Measurements from ENCODE around the gene TRIO. TPM values are rescaled to one million over a fixed set of nuclear protein-coding genes. Genes with fewer than 3 reads are reported as not detected.

TRIO gene
- total RNA-seq, 4 donors from 2014 or later, result 112 to 155 (median 145) TPM

GRCh38 chr5:14216372-14216771 is 73.2 kb downstream of the TRIO start:
- Histone ChIP-seq H3K27me3 (no peaks in the 10 kb centered on the region), H3K4me3 (no peak overlapping the region), H3K27ac (replicated peaks in 1 of 4) (peak overlapping the region; percentile 70 to 81 (median 72)), H3K9me3 (no peaks in the 10 kb centered on the region), H3K36me3 (no peaks in the 10 kb centered on the region), H3K4me1 (peaks cover 50 to 88% (median 85%) of the 10 kb centered on the region in 4 donors)
- intact Hi-C loops (cut with DNase I), result loop anchor here (5.0 kb wide), 1 partner anchor 46 kb away; no protein-coding TSS in a partner anchor
- TF ChIP-seq POLR2AphosphoS5 (IDR thresholded peaks at IDR 0.05) (no peak), EP300 (IDR thresholded peaks at IDR 0.05) (no peak), POLR2A (IDR thresholded peaks at IDR 0.05; ENCODE audit: low read depth) (no peak)
- TF ChIP-seq, protein P1, sequence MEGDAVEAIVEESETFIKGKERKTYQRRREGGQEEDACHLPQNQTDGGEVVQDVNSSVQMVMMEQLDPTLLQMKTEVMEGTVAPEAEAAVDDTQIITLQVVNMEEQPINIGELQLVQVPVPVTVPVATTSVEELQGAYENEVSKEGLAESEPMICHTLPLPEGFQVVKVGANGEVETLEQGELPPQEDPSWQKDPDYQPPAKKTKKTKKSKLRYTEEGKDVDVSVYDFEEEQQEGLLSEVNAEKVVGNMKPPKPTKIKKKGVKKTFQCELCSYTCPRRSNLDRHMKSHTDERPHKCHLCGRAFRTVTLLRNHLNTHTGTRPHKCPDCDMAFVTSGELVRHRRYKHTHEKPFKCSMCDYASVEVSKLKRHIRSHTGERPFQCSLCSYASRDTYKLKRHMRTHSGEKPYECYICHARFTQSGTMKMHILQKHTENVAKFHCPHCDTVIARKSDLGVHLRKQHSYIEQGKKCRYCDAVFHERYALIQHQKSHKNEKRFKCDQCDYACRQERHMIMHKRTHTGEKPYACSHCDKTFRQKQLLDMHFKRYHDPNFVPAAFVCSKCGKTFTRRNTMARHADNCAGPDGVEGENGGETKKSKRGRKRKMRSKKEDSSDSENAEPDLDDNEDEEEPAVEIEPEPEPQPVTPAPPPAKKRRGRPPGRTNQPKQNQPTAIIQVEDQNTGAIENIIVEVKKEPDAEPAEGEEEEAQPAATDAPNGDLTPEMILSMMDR (IDR thresholded peaks at IDR 0.05), result no peak
- DNase-seq (ENCODE audit: extremely low spot score), result no peak
- 84% methylated on average over 2 of the region's 2 CpGs for WGBS

DNA sequence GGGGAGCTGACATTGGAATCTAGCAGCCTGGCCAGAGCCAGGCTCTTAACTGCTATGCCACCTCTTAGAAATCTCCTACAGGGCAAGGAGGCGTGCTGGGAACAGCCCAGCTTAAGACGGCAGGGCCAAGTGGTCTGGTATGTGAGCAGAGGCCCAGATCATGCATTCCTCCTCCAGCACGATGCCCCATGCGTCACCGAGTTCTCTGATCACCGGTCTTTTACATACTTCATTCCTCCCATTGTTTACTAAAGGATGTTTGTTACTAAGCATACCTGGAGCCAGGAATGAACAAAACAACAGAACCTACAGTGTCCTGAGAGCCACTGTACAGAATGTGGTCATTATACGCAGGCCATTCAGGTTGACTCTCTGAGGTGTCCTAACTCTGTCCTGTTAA is 73.8 kb downstream of the TRIO start:
- H3K27ac ChIP-seq (replicated peaks in 1 of 4), result peak overlapping the region; percentile 70 to 81 (median 72)
- H3K4me3 ChIP-seq, result no peak overlapping the region
- no peaks in the 10 kb centered on the region for H3K27me3 ChIP-seq
- 72% methylated on average over 7 of the region's 7 CpGs for WGBS
- H3K36me3 ChIP-seq, result no peaks in the 10 kb centered on the region
- no peak for DNase-seq (ENCODE audit: extremely low spot score)
- no peaks in the 10 kb centered on the region for H3K9me3 ChIP-seq
- peaks cover 51 to 88% (median 84%) of the 10 kb centered on the region in 4 donors for H3K4me1 ChIP-seq
- TF ChIP-seq, protein P1 (IDR thresholded peaks at IDR 0.05), result no peak
- no peak for TF ChIP-seq POLR2A (IDR thresholded peaks at IDR 0.05; ENCODE audit: low read depth)
- peak in 1 of 2 donors; percentile 39 for TF ChIP-seq POLR2AphosphoS5 (IDR thresholded peaks at IDR 0.05)
- no peak for TF ChIP-seq EP300 (IDR thresholded peaks at IDR 0.05)
- intact Hi-C loops (cut with DNase I), result loop anchor here (5.0 kb wide), 1 partner anchor 45 kb away; no protein-coding TSS in a partner anchor

GRCh38 chr5:14217587-14217986 is 74.4 kb downstream of the TRIO start:
- peaks cover 51 to 87% (median 78%) of the 10 kb centered on the region in 4 donors for H3K4me1 ChIP-seq
- DNase-seq (ENCODE audit: extremely low spot score), result no peak
- peak overlapping the region; percentile 70 to 81 (median 72) for H3K27ac ChIP-seq (replicated peaks in 1 of 4)
- no peaks in the 10 kb centered on the region for H3K27me3 ChIP-seq
- intact Hi-C loops (cut with DNase I), result loop anchor here (5.0 kb wide), 1 partner anchor 45 kb away; no protein-coding TSS in a partner anchor
- TF ChIP-seq EP300 (IDR thresholded peaks at IDR 0.05) (no peak), POLR2A (IDR thresholded peaks at IDR 0.05; ENCODE audit: low read depth) (no peak), POLR2AphosphoS5 (IDR thresholded peaks at IDR 0.05) (no peak)
- TF ChIP-seq, protein P1 (IDR thresholded peaks at IDR 0.05), result no peak
- H3K9me3 ChIP-seq, result no peaks in the 10 kb centered on the region
- WGBS, result 64% methylated on average over 4 of the region's 4 CpGs
- no peak overlapping the region for H3K4me3 ChIP-seq
- H3K36me3 ChIP-seq, result no peaks in the 10 kb centered on the region

DNA sequence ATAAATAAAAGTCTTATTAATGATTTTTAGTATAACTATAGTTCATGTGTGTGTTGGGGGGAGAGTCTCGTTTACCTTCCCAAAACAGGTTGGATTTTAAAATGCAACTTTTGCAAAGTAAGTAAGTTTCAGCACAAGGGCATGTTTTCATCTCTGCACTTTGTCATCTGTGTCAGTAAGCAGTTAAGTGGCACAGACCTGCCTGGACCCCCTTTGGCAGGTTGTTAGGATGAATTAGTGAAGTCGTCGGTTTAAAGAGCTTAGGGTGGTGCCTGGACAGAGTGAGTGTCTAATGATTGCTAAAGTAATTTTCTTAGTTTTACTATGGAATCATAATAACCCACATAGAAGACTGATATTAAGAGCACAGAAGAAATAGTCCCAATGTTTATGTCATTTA is 74.9 kb downstream of the TRIO start:
- intact Hi-C loops (cut with DNase I), result loop anchor here (5.0 kb wide), 1 partner anchor 44 kb away; no protein-coding TSS in a partner anchor
- peak overlapping the region; percentile 70 to 81 (median 72) for H3K27ac ChIP-seq (replicated peaks in 1 of 4)

More for the DNA sequence above, 74.9 kb downstream of the TRIO start:
- no peak overlapping the region for H3K4me3 ChIP-seq
- TF ChIP-seq EP300 (IDR thresholded peaks at IDR 0.05) (no peak), POLR2AphosphoS5 (IDR thresholded peaks at IDR 0.05) (no peak), POLR2A (IDR thresholded peaks at IDR 0.05; ENCODE audit: low read depth) (no peak)
- TF ChIP-seq, protein P1 (IDR thresholded peaks at IDR 0.05), result no peak
- H3K9me3 ChIP-seq, result no peaks in the 10 kb centered on the region
- 57% methylated on average over 3 of the region's 3 CpGs for WGBS
- DNase-seq (ENCODE audit: extremely low spot score), result no peak
- H3K4me1 ChIP-seq, result peaks cover 53 to 87% (median 77%) of the 10 kb centered on the region in 4 donors
- H3K27me3 ChIP-seq, result no peaks in the 10 kb centered on the region
- no peaks in the 10 kb centered on the region for H3K36me3 ChIP-seq
